ENCODE data around the gene MT1E.

Gene MT1E

DNA sequence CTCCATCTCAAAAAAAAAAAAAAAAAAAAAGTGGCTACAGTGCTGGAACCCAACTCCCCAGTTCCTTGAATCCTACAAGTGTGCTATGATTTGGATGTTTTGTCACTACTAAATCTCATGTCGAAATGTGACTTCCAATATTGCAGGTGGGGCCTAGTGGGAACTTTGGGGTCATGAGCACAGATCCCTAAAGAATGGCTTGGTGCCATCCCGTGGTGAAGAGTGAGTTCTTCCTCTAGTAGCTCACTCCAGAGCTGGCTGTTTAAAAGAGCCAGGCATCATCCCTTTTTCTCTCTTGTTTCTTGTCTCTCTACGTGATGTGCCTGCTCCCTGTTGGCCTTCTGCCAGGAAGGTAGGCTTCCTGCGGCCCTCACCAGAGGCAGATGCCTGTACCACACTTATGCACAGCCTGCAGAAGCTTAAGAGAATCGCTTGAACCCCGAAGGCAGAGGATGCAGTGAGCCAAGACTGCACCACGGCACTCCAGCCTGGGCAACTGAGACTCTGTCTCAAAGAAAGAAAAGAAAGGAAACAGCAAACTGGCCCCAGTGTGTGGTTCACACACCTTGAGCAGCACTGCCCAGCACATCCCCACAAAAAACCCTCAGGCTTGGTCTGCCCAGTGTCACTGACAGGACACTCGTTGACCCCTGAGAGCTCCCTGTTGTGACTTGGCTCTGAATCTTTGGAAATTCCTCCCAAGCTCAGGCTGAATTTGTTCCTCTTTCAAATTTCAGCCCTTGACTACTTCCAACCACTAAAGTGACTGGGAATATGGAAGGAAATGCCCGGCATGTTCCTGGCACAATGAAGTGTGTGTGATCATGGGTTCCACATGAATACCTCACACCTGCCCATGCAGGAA, 3.1 kb downstream of the MT1E start:
- FAIRE-seq: no peak

DNA sequence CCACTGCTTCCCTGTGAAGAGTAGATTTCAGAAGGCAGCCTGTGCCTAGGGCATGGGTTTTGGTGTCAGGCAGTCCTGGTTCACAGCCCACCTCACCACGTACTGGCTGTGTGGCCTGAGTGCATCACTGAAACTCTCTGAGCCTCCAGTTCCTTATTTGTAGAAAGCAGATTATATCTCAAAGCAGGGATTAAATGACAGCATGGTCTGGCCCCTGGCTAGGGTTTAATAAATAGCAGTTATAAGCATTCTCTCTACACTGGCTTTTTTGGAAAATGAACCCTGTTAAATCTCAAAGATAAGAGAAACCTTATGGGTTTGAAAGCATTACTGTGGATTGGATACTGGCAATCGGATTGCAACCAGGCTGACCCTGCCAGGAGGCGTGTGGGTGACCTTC, 4.0 kb downstream of the MT1E start:
- FAIRE-seq: no peak

DNA sequence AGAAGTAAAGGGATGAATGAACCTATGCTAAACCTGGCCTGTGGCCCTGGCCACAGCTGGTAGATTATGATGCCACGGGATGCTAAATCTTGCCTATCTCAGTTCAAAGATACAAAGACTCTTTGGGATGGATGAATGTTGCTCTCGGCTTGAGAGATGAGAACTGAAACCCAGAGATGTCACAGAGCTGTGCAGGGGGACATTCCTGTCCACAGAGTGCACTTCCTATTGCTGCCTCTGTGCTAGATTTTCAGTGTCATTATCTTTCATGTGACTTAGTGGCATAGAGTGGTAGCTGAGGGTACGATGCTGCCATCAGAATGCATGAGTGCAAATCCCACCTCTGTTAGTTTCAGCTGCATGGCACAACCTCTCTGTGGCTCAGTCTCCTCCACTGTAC, 4.6 kb downstream of the MT1E start:
- no peak for FAIRE-seq

DNA sequence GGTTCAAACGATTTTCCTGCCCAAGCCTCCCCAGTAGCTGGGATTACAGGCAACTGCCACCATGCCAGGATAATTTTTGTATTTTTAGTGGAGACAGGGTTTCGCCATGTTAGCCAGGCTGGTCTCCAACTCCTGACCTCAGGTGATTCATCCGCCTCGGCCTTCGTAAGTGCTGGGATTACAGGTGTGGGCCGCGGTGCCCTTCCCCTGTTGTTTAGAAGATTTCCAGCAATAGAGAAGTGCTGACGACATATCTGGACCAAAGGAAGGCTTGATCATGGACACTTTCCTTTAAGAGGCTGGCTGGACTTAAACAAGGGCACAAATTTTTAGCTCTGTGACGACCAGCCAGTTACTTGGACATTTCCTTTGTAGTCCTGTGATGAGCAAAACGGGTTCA, 5.6 kb downstream of the MT1E start:
- no peak for FAIRE-seq

DNA sequence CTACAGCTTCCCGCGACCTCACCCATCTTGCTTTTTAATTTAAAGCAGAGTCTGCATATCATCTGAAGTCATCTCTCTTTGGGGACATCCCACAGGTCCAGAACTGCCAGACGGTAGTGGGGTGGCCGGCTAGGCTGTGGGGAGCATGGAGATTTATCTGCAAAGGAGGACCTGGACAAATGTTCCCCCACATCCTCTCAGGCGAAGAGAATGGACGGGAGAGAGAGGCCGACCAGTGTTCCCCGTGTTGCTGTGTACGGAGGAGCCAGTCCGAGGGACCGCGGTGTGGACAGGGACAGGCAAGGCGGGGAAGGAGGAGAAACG, 6.2 kb downstream of the MT1E start:
- no peak for FAIRE-seq

DNA sequence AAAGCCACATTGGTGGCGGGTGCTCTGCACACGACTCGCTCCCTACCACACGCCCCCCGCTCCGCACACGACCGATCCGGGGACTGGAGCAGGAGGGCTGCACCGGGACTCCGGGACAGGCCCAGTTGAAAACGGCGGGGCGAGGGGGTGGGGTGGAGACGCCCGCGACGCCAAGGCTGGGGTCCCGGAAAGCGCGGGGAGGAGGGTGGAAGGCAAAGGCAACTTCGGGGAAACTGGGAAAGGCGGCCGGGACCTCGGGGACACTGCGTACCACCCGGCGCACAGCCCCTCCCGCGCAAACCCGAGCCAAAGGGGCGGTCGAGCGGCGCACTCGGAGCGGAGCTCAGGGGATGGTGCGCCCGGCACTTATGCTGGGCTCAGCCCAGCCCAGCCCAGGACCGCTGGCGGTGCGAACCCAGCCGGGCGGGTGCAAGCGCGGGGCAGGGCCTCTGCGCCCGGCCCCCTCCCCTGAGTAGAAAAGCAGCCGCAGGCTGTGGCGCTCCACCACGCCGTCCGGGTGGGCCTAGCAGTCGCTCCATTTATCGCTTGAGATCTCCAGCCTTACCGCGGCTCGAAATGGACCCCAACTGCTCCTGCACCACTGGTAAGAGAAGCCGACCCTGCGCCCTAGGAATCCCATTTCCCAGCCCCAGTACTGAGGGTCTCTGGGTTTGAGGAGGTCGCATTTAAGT, 6.7 kb downstream of the MT1E start, which contains the start of gene MT1M:
Gene MT1M (plus strand): TSS at position 504 of the 692 bp plus-strand sequence. CDS start 73 bp downstream, at position 577.
- no peak for FAIRE-seq

DNA sequence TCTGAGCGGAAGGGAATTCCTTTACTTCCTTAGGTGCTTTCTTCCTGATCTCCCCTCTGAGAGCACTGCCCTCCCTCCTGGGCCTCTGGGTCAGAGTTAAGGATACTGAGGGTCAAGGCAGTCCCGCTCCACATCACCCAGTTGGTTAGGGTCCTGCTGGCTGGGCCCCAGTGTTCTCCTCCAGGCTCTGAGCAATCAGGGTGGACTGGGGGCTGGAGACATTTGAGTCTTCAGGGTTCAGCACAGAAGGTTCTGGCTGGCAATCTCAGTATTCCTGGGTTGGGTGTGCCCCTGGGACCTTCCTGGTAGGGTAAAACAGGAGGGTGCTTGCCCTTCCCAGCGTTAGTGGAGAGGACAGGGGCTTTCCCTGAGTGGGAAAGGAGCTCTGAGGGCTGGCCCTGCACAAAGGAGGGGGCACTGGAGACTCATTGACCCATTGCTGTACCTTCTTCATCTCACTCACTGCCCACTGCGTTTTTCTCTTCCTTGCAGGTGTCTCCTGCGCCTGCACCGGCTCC, 7.3 kb downstream of the MT1E start:
- no peak for FAIRE-seq

DNA sequence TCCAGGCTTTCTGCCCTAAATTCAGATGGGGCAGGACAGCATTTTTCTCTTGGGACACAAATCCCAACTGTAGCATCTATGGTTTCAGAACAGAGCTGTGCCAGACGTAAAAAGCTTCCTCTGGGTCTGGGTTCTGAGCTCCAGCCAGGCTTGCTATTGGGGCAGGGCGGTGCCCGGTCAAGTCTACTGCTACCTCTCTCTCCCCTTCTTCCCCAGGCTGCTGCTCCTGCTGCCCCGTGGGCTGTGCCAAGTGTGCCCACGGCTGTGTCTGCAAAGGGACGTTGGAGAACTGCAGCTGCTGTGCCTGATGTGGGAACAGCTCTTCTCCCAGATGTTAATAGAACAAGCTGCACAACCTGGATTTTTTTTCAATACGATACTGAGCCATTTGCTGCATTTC, 8.0 kb downstream of the MT1E start:
- no peak for FAIRE-seq

DNA sequence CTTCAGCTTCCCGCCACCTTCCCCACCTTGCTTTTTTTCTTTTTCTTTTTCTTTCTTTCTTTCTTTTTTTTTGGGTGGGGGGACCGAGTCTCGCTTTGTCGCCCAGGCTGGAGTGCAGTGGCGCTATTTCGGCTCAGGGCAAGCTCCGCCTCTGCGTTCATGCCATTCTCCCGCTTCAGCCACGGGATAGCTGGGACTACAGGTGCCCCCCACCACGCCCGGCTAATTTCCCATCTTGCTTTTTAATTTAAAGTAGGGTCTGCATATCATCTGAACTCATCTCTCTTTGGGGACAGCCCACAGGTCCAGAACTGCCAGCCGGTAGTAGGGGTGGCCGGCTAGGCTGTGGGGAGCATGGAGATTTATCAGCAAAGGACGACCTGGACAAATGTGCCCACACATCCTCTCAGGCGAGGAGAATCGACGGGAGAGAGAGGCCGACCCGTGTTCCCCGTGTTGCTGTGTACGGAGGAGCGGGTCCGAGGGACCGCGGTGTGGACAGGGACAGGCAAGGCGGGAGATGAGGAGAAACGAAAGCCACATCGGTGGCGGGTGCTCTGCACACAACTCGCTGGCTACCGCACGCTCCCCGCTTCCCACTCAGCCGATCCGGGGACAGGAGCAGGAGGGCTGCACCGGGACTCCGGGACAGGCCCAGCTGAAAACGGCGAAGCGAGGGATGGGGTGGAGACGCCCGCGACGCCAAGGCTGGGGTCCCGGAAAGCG, 9.3 kb downstream of the MT1E start:
- no peak for FAIRE-seq

DNA sequence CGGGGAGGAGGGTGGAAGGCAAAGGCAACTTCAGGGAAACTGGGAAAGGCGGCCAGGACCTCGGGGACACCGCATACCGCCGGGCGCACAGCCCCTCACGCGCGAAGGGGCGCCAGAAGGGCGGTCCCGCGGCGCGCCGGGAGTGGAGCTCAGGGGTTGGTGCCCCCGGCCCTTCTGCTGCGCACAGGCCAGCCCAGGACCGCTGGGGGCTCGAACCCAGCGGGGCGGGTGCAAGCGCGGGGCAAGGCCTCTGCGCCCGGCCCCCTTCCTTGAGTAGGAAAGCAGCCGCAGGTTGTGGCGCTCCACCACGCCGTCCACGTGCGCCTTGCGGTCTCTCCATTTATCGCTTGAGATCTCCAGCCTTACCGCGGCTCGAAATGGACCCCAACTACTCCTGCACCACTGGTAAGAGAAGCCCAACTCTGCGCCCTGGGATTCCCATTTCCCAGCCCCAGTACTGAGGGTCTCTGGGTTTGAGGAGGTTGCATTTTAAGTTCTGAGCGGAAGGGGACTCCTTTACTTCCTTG, 9.9 kb downstream of the MT1E start:
- no peak for FAIRE-seq

DNA sequence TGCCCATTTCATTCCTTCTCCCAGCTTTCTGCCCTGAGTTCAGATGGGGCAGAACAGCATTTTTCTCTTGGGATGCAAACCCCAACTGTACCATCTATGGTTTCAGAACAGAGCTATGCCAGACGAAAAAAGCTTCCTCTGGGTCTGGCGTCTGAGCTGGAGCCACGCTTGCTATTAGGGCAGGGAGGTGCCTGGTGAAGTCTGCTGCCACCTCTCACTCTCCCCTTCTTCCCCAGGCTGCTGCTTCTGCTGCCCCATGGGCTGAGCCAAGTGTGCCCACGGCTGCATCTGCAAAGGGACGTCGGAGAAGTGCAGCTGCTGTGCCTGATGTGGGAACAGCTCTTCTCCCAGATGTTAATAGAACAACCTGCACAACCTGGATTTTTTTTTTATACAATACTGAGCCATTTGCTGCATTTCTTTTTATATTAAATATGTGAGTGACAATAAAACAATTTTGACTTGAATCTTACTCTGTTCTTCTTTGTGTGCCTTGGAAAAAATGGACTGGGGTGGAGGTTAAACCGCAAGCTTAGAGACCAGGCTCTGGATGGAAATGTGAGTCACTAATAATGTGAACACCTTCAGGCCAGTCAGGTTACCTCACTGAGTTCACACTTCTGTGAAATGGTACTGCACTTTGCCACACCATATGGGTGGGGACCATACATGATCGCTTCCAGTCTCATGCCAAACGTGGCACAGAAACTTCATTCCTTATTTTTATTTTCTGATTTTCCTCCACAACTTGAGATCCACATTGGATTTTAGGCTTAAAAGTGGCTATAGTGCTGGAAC, 11.2 kb downstream of the MT1E start:
- no peak for FAIRE-seq

DNA sequence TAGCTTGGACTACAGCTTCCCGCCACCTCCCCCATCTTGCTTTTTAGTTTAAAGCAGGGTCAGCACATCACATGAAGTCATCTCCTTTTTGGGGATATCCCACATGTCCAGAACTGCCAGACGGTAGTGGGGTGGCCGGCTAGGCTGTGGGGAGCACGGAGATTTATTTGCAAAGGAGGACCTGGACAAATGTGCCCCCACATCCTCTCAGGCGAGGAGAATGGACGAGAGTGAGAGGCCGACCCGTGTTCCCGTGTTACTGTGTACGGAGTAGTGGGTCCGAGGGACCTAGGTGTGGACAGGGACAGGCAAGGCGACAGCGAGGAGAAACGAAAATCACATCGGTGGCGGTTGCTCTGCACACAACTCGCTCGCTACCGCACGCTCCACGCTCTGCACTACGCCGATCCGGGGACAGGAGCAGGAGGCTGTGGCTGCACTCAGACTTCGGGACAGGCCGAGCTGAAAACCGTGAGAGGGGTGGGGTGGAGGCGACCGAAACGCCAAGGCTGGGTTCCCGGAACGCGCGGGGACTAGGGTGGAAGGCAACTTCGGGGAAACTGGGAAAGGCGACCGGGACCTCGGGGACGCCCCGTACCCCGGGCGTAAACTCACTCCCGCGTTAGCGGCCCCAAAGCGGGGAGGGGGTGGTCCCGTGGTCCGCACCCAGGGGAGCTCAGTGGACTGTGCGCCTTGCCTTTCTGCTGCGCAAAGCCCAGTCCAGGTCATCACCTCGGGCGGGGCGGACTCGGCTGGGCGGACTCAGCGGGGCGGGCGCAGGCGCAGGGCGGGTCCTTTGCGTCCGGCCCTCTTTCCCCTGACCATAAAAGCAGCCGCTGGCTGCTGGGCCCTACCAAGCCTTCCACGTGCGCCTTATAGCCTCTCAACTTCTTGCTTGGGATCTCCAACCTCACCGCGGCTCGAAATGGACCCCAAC, 12.5 kb downstream of the MT1E start, which contains the start of gene MT1A:
Gene MT1A (plus strand): TSS at position 853 of the 937 bp plus-strand sequence. CDS start 73 bp downstream, at position 926.
- no peak for FAIRE-seq

DNA sequence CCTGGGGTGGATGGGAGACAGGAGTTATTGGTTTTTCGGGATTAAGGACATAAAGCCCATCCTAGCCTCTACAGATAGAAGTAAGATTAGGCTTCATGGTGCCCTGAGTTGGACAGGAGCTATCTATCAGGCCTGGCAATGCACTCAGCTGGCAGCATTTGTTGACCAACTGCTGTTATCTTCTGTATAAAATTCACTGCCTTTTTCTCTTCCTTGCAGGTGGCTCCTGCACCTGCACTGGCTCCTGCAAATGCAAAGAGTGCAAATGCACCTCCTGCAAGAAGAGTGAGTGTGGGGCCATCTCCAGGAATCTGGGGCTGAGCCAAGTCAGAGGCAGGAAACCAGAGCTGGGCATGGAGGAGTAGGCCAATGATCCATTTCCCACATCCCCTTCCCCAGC, 13.5 kb downstream of the MT1E start:
- no peak for FAIRE-seq

DNA sequence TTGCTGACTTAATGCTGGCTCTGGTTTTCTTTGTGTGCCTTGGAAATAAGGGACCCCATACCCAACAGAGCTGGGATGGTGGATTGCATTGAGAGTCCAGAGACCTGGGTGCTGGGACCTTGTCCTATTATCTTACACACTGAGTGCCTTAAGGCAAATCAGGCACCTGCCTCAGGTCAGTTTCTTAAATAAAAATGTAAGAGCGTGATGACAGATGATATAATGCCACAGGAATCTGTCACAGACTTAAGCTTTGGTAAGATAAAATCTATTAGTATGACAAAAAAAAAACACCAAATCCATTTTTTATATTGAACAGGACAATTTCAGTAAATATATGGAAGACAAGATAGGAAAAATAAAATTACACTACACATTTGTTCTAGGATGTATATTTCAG, 14.5 kb downstream of the MT1E start:
- no peak for FAIRE-seq

DNA sequence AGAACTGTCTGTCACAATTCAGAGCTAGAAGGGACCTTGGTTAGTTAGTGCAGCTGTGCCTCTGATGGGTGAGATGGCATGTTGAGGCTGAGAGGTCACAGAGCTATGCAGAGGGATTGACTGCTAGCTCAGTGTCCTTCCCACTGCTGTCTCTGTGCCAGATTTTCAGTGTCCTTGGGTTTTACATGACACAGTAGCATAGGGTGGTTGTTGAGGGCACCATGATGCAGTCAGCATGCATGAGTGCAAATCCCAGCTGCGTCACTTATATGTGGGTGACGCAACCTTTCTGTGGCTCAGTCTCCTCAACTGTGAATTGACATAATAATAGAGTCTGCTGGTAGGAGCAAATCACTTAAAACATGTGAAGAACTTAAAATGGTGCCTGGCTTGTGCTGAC, 15.6 kb downstream of the MT1E start:
- FAIRE-seq: no peak

DNA sequence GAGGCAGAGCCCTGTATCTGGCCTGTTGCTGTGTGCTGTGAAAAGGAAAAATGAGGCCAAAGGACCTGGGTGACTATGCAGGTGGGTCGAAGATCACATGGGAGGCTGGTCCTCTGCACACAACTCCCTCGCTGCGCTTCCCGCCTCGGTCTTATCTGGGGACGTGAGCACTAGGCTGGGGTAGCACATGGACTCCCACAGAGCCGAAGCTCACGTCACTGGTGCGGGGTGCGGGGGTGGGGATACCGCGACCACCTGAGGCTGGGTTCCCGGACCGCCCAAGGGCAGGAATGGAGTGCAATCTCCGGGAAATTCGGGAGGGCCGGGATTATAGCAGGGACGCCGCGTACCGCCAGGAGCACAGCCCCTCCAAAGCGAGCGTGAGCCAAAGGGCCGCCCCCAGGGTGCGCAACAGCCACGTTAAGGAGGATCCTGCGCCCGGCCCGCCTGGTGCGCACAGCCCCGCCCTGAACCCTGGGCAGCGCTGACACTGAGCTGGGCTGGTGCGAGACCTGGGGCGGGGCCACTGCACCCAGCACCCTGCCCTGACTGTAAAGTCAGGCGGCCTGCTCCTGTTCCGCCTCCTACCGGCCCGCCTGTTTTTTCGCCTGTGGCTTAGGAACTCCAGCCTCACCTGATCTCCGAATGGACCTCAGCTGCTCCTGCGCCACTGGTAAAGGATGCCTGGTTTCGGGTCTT, 17.6 kb downstream of the MT1E start:
- no peak for FAIRE-seq

DNA sequence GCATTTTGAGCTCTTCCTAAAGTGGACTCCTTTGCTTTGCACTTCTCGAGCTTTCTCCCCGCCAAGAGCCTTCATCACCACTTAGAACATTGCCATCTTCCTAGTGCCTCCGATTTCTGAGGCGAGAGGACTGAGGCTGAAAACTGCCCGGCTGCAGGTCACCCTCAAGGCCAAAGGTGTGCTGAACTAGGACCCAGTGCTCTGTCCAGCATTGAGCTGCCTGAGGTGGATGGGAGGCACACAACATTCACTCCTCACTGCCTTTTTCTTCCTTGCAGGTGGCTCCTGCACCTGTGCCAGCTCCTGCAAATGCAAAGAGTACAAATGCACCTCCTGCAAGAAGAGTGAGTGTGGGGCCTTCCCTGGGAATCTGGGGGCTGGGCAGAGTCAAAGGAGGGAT, 18.3 kb downstream of the MT1E start:
- FAIRE-seq: no peak

DNA sequence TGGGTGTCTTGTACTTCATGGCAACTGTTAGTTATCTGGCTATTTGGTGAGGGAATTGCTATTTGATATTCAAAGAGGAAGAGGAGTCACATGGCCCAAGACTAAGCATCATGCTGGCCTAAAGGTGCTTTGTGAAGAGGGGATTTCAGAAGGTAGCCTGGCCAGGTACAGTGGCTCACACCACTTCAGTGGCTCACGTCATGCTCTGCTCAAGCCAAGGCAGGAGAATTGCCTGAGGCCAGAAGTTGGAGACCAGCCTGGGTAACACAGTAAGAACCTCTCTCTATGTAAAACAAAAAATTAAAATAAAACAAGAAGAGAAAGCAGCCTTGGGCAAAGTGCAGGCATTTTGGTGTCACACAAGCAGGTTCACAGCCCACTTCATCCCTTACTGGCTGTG, 19.7 kb downstream of the MT1E start:
- FAIRE-seq: no peak

DNA sequence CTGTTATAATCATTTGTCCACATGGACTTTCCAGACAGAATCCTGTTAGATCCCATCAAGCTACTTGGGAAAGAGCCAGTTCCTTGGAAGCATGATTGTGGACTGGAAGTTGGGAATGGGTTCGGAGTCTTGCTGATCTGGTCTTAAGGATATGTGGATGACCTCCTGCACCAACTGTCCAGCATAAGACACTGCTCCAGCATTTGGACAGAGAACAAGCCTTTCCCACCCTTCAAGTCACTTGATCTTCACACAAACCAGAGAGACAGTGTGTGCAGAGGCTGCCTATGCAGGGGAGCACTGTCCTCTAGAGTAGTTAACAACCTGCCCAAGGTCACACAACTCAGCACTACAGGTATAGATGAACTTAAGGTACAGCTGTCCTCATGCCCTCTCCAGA, 20.3 kb downstream of the MT1E start:
- FAIRE-seq: no peak

DNA sequence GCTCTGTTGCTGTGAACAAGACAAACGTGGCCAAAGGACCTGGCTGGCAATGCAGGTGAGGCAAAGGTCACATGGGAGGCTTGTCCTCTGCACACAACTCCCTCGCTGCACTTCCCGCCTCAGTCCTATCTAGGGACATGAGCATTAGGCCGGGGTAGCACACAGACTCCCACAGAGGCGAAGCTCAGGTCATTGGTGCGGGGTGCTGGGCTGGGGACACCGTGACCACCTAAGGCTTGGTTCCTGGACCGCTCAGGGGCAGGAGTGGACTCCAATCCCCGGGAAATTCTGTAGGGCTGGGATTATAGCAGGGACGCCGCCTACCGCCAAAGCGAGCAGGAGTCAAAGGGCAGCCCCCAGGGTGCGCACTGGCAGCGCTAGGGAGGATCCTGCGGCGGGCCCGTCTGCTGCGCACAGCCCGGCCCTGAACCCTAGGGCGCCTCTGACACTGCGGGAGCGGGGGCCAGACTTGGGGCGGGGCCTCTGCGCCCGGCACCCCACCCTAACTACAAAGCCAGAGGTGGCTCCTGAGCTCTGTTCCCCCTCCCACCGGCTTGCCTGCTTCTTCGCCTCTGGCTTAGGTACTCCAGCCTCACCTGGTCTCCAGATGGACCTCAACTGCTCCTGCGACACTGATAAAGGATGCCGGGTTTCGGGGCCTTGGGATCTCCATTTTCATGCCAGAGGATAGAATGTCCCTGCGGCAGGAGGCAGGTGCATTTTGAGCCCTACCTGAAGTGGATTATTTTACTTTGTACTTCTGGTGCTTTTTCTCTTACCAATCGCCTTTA, 22.3 kb downstream of the MT1E start:
- no peak for FAIRE-seq
